NCI-H2196 (cell line): ENCODE measurements around the gene TRAPPC12.
"Not testable (repeated sequence)": the region's sequence is repeated elsewhere in the genome, so short reads cannot be mapped to it uniquely, and the experiment has no call there.

ENCODE experiments used
- DNase-seq: peaks from one replicate; lab custom pipeline; 2025; ENCODE audit not compliant: unreplicated experiment; lab: John Stamatoyannopoulos, UW

The TRAPPC12 gene

GRCh38 chr2:3368261-3368722 lies 11.2 kb upstream of the TRAPPC12 start:
- DNase-seq: no peak

GRCh38 chr2:3369340-3370181 lies 9.9 kb upstream of the TRAPPC12 start:
- not testable (repeated sequence) for DNase-seq

- DNase-seq: no peak
These were observed 2.7 kb upstream of the TRAPPC12 start for GRCh38 chr2:3376821-3377220.

GRCh38 chr2:3377279-3377611 lies 2.2 kb upstream of the TRAPPC12 start:
- peak; percentile 39 for DNase-seq

- DNase-seq: peak; percentile 97
These were observed 1.7 kb upstream of the TRAPPC12 start, which contains the start of gene EIPR1 for GRCh38 chr2:3377612-3378432. EIPR1 (minus strand) TSS chr2:3377818; CDS start chr2:3377689, 129 bp downstream.

- no peak for DNase-seq
These were observed 201 bp upstream of the TRAPPC12 start for GRCh38 chr2:3379339-3379646.

- no peak for DNase-seq
These were observed 7.0 kb downstream of the TRAPPC12 start for GRCh38 chr2:3386448-3386958.

- DNase-seq: no peak
These were observed 7.5 kb downstream of the TRAPPC12 start for GRCh38 chr2:3387011-3387410.

- DNase-seq: no peak
These were observed 8.3 kb downstream of the TRAPPC12 start for GRCh38 chr2:3387644-3388411.

- no peak for DNase-seq
These were observed 8.9 kb downstream of the TRAPPC12 start for GRCh38 chr2:3388412-3388738.

GRCh38 chr2:3389193-3389592 lies 9.7 kb downstream of the TRAPPC12 start:
- DNase-seq: no peak

- DNase-seq: no peak
These were observed 10.5 kb downstream of the TRAPPC12 start for GRCh38 chr2:3390041-3390440.

GRCh38 chr2:3392216-3392615 lies 12.7 kb downstream of the TRAPPC12 start:
- no peak for DNase-seq

- no peak for DNase-seq
These were observed 17.5 kb downstream of the TRAPPC12 start for GRCh38 chr2:3396920-3397559.

GRCh38 chr2:3398857-3399256 lies 19.4 kb downstream of the TRAPPC12 start:
- no peak for DNase-seq

GRCh38 chr2:3399381-3399780 lies 19.9 kb downstream of the TRAPPC12 start:
- DNase-seq: no peak

GRCh38 chr2:3399829-3400228 lies 20.3 kb downstream of the TRAPPC12 start:
- no peak for DNase-seq

- DNase-seq: no peak
These were observed 24.3 kb downstream of the TRAPPC12 start for GRCh38 chr2:3403587-3404334.

- no peak for DNase-seq
These were observed 24.9 kb downstream of the TRAPPC12 start for GRCh38 chr2:3404349-3404894.

GRCh38 chr2:3405307-3405706 lies 25.8 kb downstream of the TRAPPC12 start:
- DNase-seq: no peak
